GM23248 (cell line): ENCODE results near the gene SHROOM1. TPM values are rescaled to one million over a fixed set of nuclear protein-coding genes. Genes with fewer than 3 reads are reported as not detected.

Experiments used
- DNase-seq: peaks from one replicate; pipeline ENCODE4 v3.0.0-alpha.2; 2015
- H2AFZ ChIP-seq: fragments of 200-600 bp; sonication (generic); 2 replicates; pipeline ENCODE4 v1.6.1; 2016; ENCODE audit warnings: antibody characterized with exemption
- H3F3A ChIP-seq: fragments of 200-600 bp; sonication (generic); 2 replicates; pipeline ENCODE4 v1.6.1; 2016; ENCODE audit warnings: mild to moderate bottlenecking, antibody characterized with exemption, mixed run types; ENCODE audit not compliant: insufficient read depth
- H3K27ac ChIP-seq: fragments of 200-600 bp; sonication (generic); 2 replicates; pipeline ENCODE4 v1.5.1; 2016; ENCODE audit warnings: mild to moderate bottlenecking
- H3K27me3 ChIP-seq: fragments of 200-600 bp; sonication (generic); replicated peaks from 2 replicates; pipeline ENCODE4 v1.6.1; 2016; ENCODE audit warnings: mild to moderate bottlenecking; ENCODE audit not compliant: insufficient read depth
- H3K36me3 ChIP-seq: fragments of 200-600 bp; sonication (generic); 2 replicates; pipeline ENCODE4 v1.6.1; 2016; ENCODE audit warnings: low read depth, mild to moderate bottlenecking
- H3K4me1 ChIP-seq: fragments of 200-600 bp; sonication (generic); 2 replicates; pipeline ENCODE4 v1.6.1; 2016; ENCODE audit warnings: mild to moderate bottlenecking; ENCODE audit not compliant: insufficient read depth
- H3K4me2 ChIP-seq: fragments of 200-600 bp; sonication (generic); one replicate; pipeline ENCODE4 v1.6.1; 2016; ENCODE audit warnings: mild to moderate bottlenecking; ENCODE audit not compliant: unreplicated experiment
- H3K4me3 ChIP-seq: fragments of 200-600 bp; sonication (generic); 2 replicates; pipeline ENCODE4 v1.5.1; 2016; ENCODE audit warnings: mild to moderate bottlenecking
- H3K79me2 ChIP-seq: fragments of 200-600 bp; sonication (generic); 2 replicates; pipeline ENCODE4 v1.6.1; 2016; ENCODE audit warnings: mild to moderate bottlenecking; ENCODE audit not compliant: insufficient read depth
- H3K9ac ChIP-seq: fragments of 200-600 bp; sonication (generic); 2 replicates; pipeline ENCODE4 v1.6.1; 2016; ENCODE audit warnings: mild to moderate bottlenecking
- H3K9me2 ChIP-seq: fragments of 200-600 bp; sonication (generic); 2 replicates; pipeline ENCODE4 v1.6.1; 2016; ENCODE audit warnings: mixed run types, mild to moderate bottlenecking, moderate library complexity; ENCODE audit not compliant: insufficient read depth
- H3K9me3 ChIP-seq: fragments of 200-600 bp; sonication (generic); one replicate; pipeline ENCODE4 v1.6.1; 2017; ENCODE audit warnings: low read depth
- H4K20me1 ChIP-seq: fragments of 200-600 bp; sonication (generic); 2 replicates; pipeline ENCODE4 v1.6.0; 2016; ENCODE audit not compliant: insufficient read depth
- EZH2 ChIP-seq: fragments of 200-600 bp; sonication (generic); IDR thresholded peaks from 2 replicates; pipeline ENCODE4 v1.6.1; 2018; ENCODE audit warnings: antibody characterized with exemption, mild to moderate bottlenecking; ENCODE audit not compliant: insufficient read depth, poor library complexity, severe bottlenecking
- EZH2phosphoT487 ChIP-seq: fragments of 200-600 bp; sonication (generic); IDR thresholded peaks from 2 replicates; pipeline ENCODE4 v1.6.1; 2018; ENCODE audit warnings: antibody characterized with exemption, moderate library complexity, mild to moderate bottlenecking, low read depth; ENCODE audit not compliant: insufficient read depth
- WGBS, 2 experiments: methylation state at CpG; one replicate each; pipeline ENCODE4 v1.1.6; 2015 to 2017; ENCODE audit warnings: low lambda C conversion rate in 2 of 2, low coverage in 1 of 2; ENCODE audit errors: missing lambda C conversion rate in 2 of 2; 5-methylcytosine and 5-hydroxymethylcytosine counted together
- in situ Hi-C: fragments of 300-500 bp; cut with MboI; formaldehyde crosslinking; loops from 2 replicates; pipeline ENCODE4 v1.15.0; 2020
- polyA plus RNA-seq: library from polyadenylated mRNA; unstranded; fragments of >200 nt; fragmentation: Nextera tagmentation; extraction: Ambion mirVana; gene quantifications from 2 replicates; pipeline ENCODE4 v1.2.1, GENCODE V29; 2016
- total RNA-seq: library from RNA; depleted of rRNA; stranded (reverse); fragments of >200 nt; shearing (Covaris generic); gene quantifications from 2 replicates; pipeline ENCODE4 v1.2.3, GENCODE V29; 2014

The SHROOM1 gene
- total and polyA plus RNA-seq, 2 experiments from 2014 or later: 3.8 to 9.9 TPM

GRCh38 chr5:132802044-132802684 lies 28.3 kb downstream of the SHROOM1 start:
- in situ Hi-C loops: loop anchor here (25.0 kb wide), 1 partner anchor 415 kb away; no protein-coding TSS in a partner anchor
- Histone ChIP-seq H3K4me2 (no peak overlapping the region), H3K9me3 (no peaks in the 10 kb centered on the region), H3K27ac (no peak overlapping the region), H4K20me1 (no peaks in the 10 kb centered on the region), H3K79me2 (no peaks in the 10 kb centered on the region), H3K27me3 (peaks cover 25% of the 10 kb centered on the region; the same call in 1 of the 2 replicates), H3F3A (no peaks in the 10 kb centered on the region), H3K4me1 (no peaks in the 10 kb centered on the region), H3K9me2 (no peaks in the 10 kb centered on the region), H3K4me3 (no peak overlapping the region), H3K36me3 (no peaks in the 10 kb centered on the region), H3K9ac (no peak overlapping the region), H2AFZ (no peak overlapping the region)
- TF ChIP-seq EZH2phosphoT487 (no peak), EZH2 (no peak)
- DNase-seq: no peak
- WGBS, 2 experiments: 66 to 71% methylated on average over 5 of the region's 5 CpGs

GRCh38 chr5:132800545-132800944 lies 29.9 kb downstream of the SHROOM1 start:
- Histone ChIP-seq H3K4me1 (no peaks in the 10 kb centered on the region), H4K20me1 (no peaks in the 10 kb centered on the region), H3K27me3 (peaks cover 25% of the 10 kb centered on the region; the same call in 1 of the 2 replicates), H3K9me3 (no peaks in the 10 kb centered on the region), H3K4me2 (no peak overlapping the region), H3K36me3 (no peaks in the 10 kb centered on the region), H3F3A (no peaks in the 10 kb centered on the region), H2AFZ (no peak overlapping the region), H3K27ac (no peak overlapping the region), H3K79me2 (no peaks in the 10 kb centered on the region), H3K4me3 (no peak overlapping the region), H3K9me2 (no peaks in the 10 kb centered on the region), H3K9ac (no peak overlapping the region)
- 66 to 68% methylated on average over 2 of the region's 2 CpGs for WGBS, 2 experiments
- no peak for TF ChIP-seq EZH2
- no peak for TF ChIP-seq EZH2phosphoT487
- in situ Hi-C loops: loop anchor here (25.0 kb wide), 1 partner anchor 413 kb away; no protein-coding TSS in a partner anchor
- no peak for DNase-seq

- no peaks in the 10 kb centered on the region for H3K9me2 ChIP-seq
- TF ChIP-seq EZH2phosphoT487 (no peak), EZH2 (no peak)
- in situ Hi-C loops: no loop called here
- no peak overlapping the region for H3K27ac ChIP-seq
- DNase-seq: no peak
- H3K9ac ChIP-seq: no peak overlapping the region
- peaks cover 25% of the 10 kb centered on the region; the same call in 1 of the 2 replicates for H3K27me3 ChIP-seq
- no peak overlapping the region for H2AFZ ChIP-seq
- no peak overlapping the region for H3K4me2 ChIP-seq
- H3K79me2 ChIP-seq: no peaks in the 10 kb centered on the region
- 91% methylated on average over 2 of the region's 2 CpGs for WGBS, 2 experiments
- H3K9me3 ChIP-seq: no peaks in the 10 kb centered on the region
- no peak overlapping the region for H3K4me3 ChIP-seq
- no peaks in the 10 kb centered on the region for H4K20me1 ChIP-seq
- no peaks in the 10 kb centered on the region for H3K4me1 ChIP-seq
- H3F3A ChIP-seq: no peaks in the 10 kb centered on the region
- H3K36me3 ChIP-seq: no peaks in the 10 kb centered on the region
Observed at GRCh38 chr5:132799392-132799791, 31.1 kb downstream of the SHROOM1 start.

GRCh38 chr5:132797651-132798050 lies 32.8 kb downstream of the SHROOM1 start:
- TF ChIP-seq EZH2: no peak
- no peak for TF ChIP-seq EZH2phosphoT487
- no peaks in the 10 kb centered on the region for H3K4me1 ChIP-seq
- no peak for DNase-seq
- 11 to 19% methylated on average over 2 of the region's 2 CpGs for WGBS, 2 experiments
- H2AFZ ChIP-seq: no peak overlapping the region
- in situ Hi-C loops: no loop called here
- H3K9me2 ChIP-seq: no peaks in the 10 kb centered on the region
- H4K20me1 ChIP-seq: no peaks in the 10 kb centered on the region
- H3K36me3 ChIP-seq: no peaks in the 10 kb centered on the region
- no peak overlapping the region for H3K9ac ChIP-seq
- no peak overlapping the region for H3K4me2 ChIP-seq
- no peak overlapping the region for H3K27ac ChIP-seq
- H3K27me3 ChIP-seq: 0 out of 2 replicates have a peak, but pooled peaks cover 14% of the 10 kb centered on the region
- H3K4me3 ChIP-seq: no peak overlapping the region
- no peaks in the 10 kb centered on the region for H3K79me2 ChIP-seq
- H3F3A ChIP-seq: no peaks in the 10 kb centered on the region
- H3K9me3 ChIP-seq: no peaks in the 10 kb centered on the region
